ENCODE data around the gene NTPCR.

Gene NTPCR

GRCh38 chr1:232950197-232951176, at the start of gene NTPCR:
Gene NTPCR, plus strand, starts transcription at chr1:232950611. Its CDS starts 100 bp downstream, at chr1:232950711.
- no peak for TF ChIP-seq CTCF (IDR thresholded peaks at IDR 0.05; ENCODE audit: low read depth, low read length)
- DNase-seq (ENCODE audit: low read depth, low spot score), result peak; percentile 92
- in situ Hi-C loops (cut with HindIII; ENCODE audit: low sequenced_read_pairs), result no loop called here

GRCh38 chr1:232900818-232901217, 49.6 kb upstream of the NTPCR start:
- in situ Hi-C loops (cut with HindIII; ENCODE audit: low sequenced_read_pairs), result no loop called here
- TF ChIP-seq CTCF (IDR thresholded peaks at IDR 0.05; ENCODE audit: low read depth, low read length), result no peak
- DNase-seq (ENCODE audit: low read depth, low spot score), result no peak
- no peak overlapping the region for H3K4me3 ChIP-seq (ENCODE audit: low read depth, low read length)

More at GRCh38 chr1:232950197-232951176, at the start of gene NTPCR:
- H3K4me3 ChIP-seq (ENCODE audit: low read depth, low read length), result peak within 1 kb of the TSS; percentile 87

- no peak overlapping the region for H3K4me3 ChIP-seq (ENCODE audit: low read depth, low read length)
- TF ChIP-seq CTCF (IDR thresholded peaks at IDR 0.05; ENCODE audit: low read depth, low read length), result no peak
- no peak for DNase-seq (ENCODE audit: low read depth, low spot score)
- in situ Hi-C loops (cut with HindIII; ENCODE audit: low sequenced_read_pairs), result no loop called here
These were observed 49.2 kb upstream of the NTPCR start for GRCh38 chr1:232901255-232901654.

- DNase-seq (ENCODE audit: low read depth, low spot score), result no peak
- in situ Hi-C loops (cut with HindIII; ENCODE audit: low sequenced_read_pairs), result no loop called here
- TF ChIP-seq CTCF (IDR thresholded peaks at IDR 0.05; ENCODE audit: low read depth, low read length), result no peak
- no peak overlapping the region for H3K4me3 ChIP-seq (ENCODE audit: low read depth, low read length)
These were observed 47.5 kb upstream of the NTPCR start for GRCh38 chr1:232902774-232903350.

GRCh38 chr1:232904131-232904530, 46.3 kb upstream of the NTPCR start:
- in situ Hi-C loops (cut with HindIII; ENCODE audit: low sequenced_read_pairs), result no loop called here
- no peak for DNase-seq (ENCODE audit: low read depth, low spot score)
- H3K4me3 ChIP-seq (ENCODE audit: low read depth, low read length), result no peak overlapping the region
- TF ChIP-seq CTCF (IDR thresholded peaks at IDR 0.05; ENCODE audit: low read depth, low read length), result no peak

- no peak overlapping the region for H3K4me3 ChIP-seq (ENCODE audit: low read depth, low read length)
- TF ChIP-seq CTCF (IDR thresholded peaks at IDR 0.05; ENCODE audit: low read depth, low read length), result no peak
- in situ Hi-C loops (cut with HindIII; ENCODE audit: low sequenced_read_pairs), result no loop called here
- peak; percentile 64 for DNase-seq (ENCODE audit: low read depth, low spot score)
These were observed 45.8 kb upstream of the NTPCR start for GRCh38 chr1:232904566-232904965.
